GM10847 (cell line): ENCODE measurements around the gene INPP5A.

Experiments
- POLR2A ChIP-seq: IDR thresholded peaks from 2 replicates; pipeline ENCODE4 v1.6.1; 2011; ENCODE audit not compliant: insufficient read length; ENCODE audit errors: extremely low read depth

INPP5A gene

DNA sequence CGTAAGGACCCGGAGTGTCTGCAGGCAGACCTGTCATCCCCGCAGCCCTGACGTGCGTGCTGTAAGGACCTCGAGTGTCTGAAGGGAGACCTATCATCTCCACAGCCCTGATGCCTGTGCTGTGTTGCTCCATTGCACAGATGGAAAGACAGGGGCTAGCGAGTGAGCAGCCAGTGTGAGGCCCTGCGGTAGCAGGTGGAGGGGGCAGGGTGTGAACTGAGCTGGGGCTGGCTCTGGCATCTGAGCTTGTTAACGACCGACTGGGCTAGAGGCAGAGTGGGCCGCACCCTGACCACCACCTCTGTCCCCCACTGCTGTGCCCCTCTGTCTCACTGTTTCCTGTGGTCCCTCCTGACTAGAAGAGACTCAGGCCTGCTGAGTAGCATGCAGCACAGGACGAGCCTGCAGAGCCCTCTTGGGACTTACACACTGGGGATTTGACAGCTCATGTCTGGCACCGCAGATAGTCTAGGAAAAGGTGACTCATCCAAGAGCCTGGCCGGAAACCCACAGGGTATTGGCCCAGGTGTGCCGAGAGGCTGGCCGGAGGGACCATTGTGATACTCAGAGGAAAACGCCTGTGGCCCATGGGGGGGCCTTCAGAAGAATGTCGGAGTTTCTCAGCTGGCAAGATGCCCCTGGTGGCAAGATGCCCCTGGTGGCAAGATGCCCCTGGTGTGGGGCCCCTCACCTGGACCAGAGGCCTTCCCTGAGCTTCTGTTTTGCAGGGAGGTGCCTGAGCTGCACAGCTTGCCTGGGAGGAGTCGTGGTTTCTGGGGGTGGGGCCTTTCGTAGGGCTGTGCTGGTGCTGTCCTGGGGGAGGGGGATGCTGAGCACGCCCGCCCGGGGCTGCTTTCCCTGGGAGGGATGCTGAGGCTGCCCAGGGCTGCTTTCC lies 34.3 kb downstream of the INPP5A start:
- no peak for TF ChIP-seq POLR2A

GRCh38 chr10:132572545-132572937 lies 35.0 kb downstream of the INPP5A start:
- no peak for TF ChIP-seq POLR2A

GRCh38 chr10:132574288-132574687 lies 36.7 kb downstream of the INPP5A start:
- no peak for TF ChIP-seq POLR2A

GRCh38 chr10:132574783-132575319 lies 37.3 kb downstream of the INPP5A start:
- TF ChIP-seq POLR2A: no peak

DNA sequence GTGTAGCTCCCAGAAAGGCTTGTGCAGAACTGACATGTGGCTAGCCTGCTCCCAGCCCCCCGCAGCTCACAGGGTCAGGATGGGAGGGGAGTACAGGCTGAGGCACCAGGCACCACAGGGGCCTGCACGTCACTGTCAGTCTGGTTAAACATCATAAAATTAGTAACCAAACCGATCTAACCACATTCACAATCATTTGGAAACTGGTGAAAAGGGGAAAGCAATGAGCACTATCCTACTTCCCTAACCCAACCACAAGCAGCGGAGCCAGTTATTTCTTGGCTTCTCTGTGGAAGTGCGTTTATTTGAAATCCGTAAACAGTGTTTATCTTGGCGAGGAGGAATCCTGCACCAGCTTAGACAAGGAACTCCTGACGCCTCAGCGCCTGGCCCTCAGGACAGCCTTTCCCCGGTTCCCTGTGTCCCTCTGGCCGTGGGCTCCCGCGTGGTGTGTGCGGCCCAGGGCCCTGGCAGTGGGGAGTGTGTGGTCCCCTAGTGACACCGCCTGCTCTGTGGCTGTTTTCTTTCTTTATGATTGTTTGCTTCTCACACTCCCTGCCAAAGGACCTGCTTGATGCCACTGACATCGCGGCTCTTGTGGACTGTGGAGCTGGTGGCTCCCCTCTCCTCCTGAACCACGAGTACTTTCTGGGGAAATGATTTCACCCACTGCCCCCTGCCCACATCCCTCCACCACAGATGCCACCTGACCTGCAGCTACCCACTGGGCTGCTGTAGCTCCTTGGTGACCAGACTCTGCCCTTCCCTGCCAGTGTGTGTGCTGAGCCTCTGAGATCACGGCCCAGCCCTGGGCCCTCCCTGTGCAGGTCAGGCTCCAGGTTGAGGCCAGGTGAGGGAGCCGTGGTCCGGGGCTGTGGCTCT lies 38.0 kb downstream of the INPP5A start:
- TF ChIP-seq POLR2A: no peak

DNA sequence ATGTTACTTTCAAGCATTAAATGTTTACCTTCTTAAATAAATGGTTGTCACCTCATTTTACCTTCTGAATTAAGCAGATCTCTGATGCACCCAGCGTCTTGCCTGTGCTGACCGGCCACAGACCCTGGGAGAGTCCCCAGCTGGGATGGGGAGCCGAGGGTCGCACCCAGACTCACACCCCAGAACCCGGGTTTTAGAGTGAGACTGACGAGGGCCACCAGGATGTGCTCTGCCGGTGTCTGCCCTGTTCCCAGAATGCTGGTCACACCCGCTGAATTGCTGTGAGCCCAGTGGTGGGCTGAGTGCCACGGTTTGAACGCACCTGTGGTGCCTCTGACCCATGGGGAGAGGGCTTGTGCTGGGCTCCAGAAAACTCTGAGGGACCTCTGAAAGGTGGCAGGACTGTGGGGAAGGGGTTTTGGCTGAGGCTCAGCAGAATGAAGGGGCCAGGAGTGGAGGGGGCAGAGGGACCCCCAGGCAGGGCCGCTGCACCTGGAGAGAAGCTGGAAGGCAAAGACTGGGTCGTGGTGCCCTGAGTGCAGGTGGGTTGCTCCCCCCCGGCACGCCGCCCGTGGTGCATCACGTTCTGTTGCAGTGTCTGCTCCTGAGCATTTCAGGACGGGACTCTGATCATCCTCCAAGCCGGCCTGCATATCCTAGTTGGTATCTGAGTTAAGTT lies 39.2 kb downstream of the INPP5A start:
- no peak for TF ChIP-seq POLR2A

GRCh38 chr10:132577350-132578003 lies 39.9 kb downstream of the INPP5A start:
- TF ChIP-seq POLR2A: no peak

DNA sequence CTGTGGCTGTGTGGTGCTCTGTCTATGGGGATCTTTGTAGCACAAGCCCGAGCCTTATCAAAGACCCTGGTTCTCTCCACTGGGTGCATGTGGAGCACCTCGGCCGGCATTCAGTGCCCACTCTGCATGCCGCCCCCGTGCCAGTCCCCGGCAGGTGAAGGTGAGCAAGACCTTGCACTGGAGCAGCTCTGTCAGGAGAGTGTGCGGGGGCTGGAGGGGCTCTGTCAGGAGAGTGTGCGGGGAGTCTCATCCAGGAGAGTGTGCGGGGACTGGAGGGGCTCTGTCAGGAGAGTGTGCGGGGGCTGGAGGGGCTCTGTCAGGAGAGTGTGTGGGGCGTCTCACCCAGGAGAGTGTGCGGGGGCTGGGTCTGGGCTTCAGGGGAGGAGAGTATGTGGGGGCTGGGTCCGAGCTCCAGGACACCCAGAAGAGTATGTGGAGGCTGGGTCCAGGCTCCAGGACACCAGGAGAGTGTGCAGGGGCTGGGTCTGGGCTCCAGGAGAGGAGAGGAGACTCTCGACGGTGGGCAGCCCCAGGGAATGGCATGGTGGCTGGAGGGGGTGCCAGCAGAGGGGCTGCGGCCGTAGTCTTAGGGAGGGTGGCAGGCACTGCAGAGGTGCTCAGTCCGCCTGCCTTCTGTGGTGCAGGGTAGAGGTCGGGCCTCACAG lies 40.8 kb downstream of the INPP5A start:
- TF ChIP-seq POLR2A: no peak

DNA sequence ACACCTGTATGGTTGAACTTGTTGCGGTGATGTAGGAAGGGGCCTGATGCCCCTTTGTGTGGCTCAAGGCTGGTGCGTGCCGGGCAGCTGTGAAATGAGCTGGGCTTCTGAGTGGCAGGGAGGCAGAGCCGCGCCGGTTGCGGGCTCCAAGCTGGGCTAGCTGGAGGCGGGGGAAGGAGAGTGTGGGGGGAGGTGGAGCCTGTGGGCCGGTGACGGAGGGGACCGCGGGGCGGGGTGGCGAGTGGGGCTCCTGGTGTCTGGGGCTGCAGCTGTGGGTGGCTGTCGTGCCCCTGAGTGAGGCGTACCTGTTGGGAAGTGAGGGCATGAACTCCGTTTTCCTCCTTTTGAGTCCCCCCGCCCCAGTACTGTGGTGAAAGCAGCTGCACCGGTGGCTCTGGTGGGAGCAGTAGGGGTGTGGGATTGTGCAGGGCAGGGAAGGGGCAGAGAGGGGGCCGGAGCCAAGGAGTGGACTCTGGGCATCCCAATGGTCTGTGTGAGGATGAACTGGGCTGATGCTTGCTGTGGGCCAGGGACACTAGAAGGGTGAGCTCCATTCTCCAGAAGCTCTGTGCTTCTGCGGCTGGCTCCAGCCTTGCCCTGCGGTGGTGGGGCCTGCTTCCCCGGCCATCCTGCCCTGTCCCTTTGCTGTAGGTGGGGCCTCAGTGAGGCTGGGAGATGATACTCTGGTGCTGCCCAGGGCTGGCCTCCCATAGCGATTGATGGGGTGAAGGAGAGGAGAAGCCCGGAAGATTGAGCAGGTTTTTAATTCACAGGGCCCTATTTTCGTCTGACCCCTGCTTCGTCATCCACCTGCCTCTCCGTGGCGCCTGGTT lies 41.7 kb downstream of the INPP5A start:
- no peak for TF ChIP-seq POLR2A

GRCh38 chr10:132580143-132580542 lies 42.6 kb downstream of the INPP5A start:
- TF ChIP-seq POLR2A: no peak

- TF ChIP-seq POLR2A: no peak
Observed at GRCh38 chr10:132580617-132581016, 43.0 kb downstream of the INPP5A start.

GRCh38 chr10:132582137-132582536 lies 44.5 kb downstream of the INPP5A start:
- no peak for TF ChIP-seq POLR2A

- TF ChIP-seq POLR2A: no peak
Observed at GRCh38 chr10:132582771-132583170, 45.2 kb downstream of the INPP5A start.
